ENCODE data around the gene GATA1. TPM values are rescaled to one million over a fixed set of nuclear protein-coding genes. Genes with fewer than 3 reads are reported as not detected.
A peak's percentile ranks its signal among the peaks of the same experiment; 100 is the strongest.

GATA1 gene
- total and polyA plus RNA-seq, 8 donors, result 0.37 to 9.4 TPM; not detected in 6

DNA sequence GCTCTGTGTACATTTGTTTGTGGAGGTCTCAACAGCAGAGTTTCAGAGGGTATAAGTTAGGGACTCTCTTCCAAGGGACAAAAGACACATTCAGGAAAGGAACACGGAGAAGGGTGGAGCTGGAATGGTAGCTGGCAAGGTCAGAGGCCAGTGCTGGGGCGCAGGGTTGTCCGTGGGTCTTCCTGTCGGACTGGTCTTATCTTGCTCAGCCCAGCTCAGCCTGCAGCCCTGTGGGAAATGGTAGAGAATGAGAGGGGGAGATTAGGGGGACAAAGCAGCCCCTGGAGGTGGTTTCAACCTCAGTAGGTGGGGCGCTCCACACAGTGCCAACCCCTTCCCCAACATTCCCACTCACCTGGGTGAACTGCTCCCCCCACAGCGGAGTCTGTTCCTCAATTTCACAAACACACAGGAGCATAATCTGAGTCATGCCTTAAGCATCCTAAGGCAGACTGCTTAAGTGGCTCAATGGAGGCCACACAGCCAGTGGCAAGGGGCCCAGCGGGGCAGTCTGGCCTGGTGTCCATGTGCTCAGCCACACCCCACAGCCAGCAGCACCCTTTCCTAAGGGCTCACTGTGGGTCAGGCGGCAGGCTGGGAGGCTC lies 8.6 kb downstream of the GATA1 start:
- TF ChIP-seq POLR2AphosphoS5 (IDR thresholded peaks at IDR 0.05), result no peak
- TF ChIP-seq POLR2A (IDR thresholded peaks at IDR 0.05), result no peak
- no peak for TF ChIP-seq EP300 (IDR thresholded peaks at IDR 0.05)
- TF ChIP-seq, protein P1, sequence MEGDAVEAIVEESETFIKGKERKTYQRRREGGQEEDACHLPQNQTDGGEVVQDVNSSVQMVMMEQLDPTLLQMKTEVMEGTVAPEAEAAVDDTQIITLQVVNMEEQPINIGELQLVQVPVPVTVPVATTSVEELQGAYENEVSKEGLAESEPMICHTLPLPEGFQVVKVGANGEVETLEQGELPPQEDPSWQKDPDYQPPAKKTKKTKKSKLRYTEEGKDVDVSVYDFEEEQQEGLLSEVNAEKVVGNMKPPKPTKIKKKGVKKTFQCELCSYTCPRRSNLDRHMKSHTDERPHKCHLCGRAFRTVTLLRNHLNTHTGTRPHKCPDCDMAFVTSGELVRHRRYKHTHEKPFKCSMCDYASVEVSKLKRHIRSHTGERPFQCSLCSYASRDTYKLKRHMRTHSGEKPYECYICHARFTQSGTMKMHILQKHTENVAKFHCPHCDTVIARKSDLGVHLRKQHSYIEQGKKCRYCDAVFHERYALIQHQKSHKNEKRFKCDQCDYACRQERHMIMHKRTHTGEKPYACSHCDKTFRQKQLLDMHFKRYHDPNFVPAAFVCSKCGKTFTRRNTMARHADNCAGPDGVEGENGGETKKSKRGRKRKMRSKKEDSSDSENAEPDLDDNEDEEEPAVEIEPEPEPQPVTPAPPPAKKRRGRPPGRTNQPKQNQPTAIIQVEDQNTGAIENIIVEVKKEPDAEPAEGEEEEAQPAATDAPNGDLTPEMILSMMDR (IDR thresholded peaks at IDR 0.05), result no peak
- peaks cover 0 to 9% (median 0%) of the 10 kb centered on the region in 3 donors for H3K27me3 ChIP-seq
- intact Hi-C loops (cut with DNase I; ENCODE audit: low total_unique reads), result no loop called here
- WGBS, 5 donors, result 33 to 64% (median 40%) methylated on average over 5 to 8 of the region's 8 CpGs
- no peaks in the 10 kb centered on the region for H3K4me1 ChIP-seq
- H3K9me3 ChIP-seq, result no peaks in the 10 kb centered on the region
- H3K4me3 ChIP-seq, result no peak overlapping the region
- DNase-seq, result peak in 1 of 2 donors; percentile 54
- H3K36me3 ChIP-seq, result no peaks in the 10 kb centered on the region
- no peak overlapping the region for H3K27ac ChIP-seq

DNA sequence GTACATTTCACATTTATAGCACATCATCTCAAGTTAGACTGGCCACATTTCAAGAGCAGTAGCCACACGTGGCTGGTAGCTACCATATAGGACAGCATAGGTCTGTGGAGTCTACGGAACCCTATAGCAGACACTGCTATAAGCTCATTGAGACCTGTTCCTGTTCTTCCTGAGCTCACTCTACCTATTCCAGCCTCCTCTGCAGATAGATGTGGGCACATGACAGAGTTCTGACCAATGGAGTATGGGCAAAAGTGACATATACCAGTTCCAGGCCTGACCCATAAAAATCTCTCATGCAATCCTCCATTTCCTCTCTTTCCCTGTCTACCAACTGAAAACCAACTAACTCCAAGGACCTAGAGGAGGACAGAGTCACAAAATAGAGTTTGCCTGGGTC lies 11.9 kb downstream of the GATA1 start:
- TF ChIP-seq POLR2A (IDR thresholded peaks at IDR 0.05), result no peak
- TF ChIP-seq POLR2AphosphoS5 (IDR thresholded peaks at IDR 0.05), result no peak
- no peak for TF ChIP-seq EP300 (IDR thresholded peaks at IDR 0.05)
- TF ChIP-seq, protein P1 (IDR thresholded peaks at IDR 0.05), result no peak
- Histone ChIP-seq H3K27me3 (peaks cover 0 to 5% (median 0%) of the 10 kb centered on the region in 3 donors), H3K27ac (no peak overlapping the region), H3K9me3 (peaks cover 0 to 4% (median 0%) of the 10 kb centered on the region in 4 donors), H3K4me1 (peaks cover 0 to 15% (median 4%) of the 10 kb centered on the region in 4 donors), H3K4me3 (no peak overlapping the region), H3K36me3 (no peaks in the 10 kb centered on the region)
- intact Hi-C loops (cut with DNase I; ENCODE audit: low total_unique reads), result no loop called here
- DNase-seq, result no peak
- 67 to 90% (median 78%) methylated on average over 2 of the region's 2 CpGs for WGBS, 5 donors

DNA sequence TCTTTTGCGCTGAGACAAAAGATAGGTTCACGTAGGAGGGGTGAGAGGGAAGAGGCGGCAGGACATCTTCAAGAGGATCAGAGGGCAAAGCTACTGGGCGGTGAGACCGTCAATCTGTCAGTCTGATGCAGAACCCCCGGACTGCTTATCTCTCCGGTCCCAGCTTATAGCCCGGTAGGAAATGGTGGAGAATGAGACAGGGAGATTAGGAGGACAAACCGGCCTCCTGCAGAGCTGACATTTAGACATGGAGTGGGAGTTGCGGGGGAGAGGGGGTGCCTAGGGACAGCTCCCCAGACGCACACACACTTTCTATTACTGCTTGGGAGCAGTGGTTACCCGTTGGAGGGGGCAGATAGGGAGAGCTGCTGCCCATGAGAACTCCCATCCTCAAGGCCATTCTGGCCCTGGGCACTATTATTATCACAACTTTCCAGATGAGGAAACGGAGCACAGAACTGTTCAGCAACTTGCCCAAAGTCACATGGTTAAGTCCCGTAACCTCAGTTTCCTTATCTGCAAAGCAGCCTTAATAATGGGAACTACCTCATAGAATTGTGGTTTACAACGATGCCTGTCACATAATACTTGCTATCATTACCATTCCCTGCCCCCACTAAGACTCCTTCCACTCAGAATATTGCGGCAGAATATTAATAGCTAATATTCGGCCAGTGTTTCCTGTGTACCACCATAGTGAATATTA lies 14.3 kb downstream of the GATA1 start:
- peak in 1 of 2 donors; percentile 30 for DNase-seq
- H3K27me3 ChIP-seq, result peaks cover 0 to 5% (median 0%) of the 10 kb centered on the region in 3 donors
- WGBS, 5 donors, result 20 to 51% (median 25%) methylated on average over 14 to 17 of the region's 17 CpGs
- peak overlapping the region; percentile 89 to 95 (median 93) for H3K27ac ChIP-seq
- peak overlapping the region; percentile 46 to 61 (median 53) for H3K4me3 ChIP-seq
- H3K36me3 ChIP-seq, result peaks cover 0 to 14% (median 10%) of the 10 kb centered on the region in 4 donors
- peaks cover 0 to 15% (median 4%) of the 10 kb centered on the region in 4 donors for H3K4me1 ChIP-seq
- intact Hi-C loops (cut with DNase I; ENCODE audit: low total_unique reads), result no loop called here
- peaks cover 0 to 4% (median 0%) of the 10 kb centered on the region in 4 donors for H3K9me3 ChIP-seq
- TF ChIP-seq POLR2A (IDR thresholded peaks at IDR 0.05) (no peak), POLR2AphosphoS5 (IDR thresholded peaks at IDR 0.05) (no peak), EP300 (IDR thresholded peaks at IDR 0.05) (no peak)
- TF ChIP-seq, protein P1 (IDR thresholded peaks at IDR 0.05), result no peak

DNA sequence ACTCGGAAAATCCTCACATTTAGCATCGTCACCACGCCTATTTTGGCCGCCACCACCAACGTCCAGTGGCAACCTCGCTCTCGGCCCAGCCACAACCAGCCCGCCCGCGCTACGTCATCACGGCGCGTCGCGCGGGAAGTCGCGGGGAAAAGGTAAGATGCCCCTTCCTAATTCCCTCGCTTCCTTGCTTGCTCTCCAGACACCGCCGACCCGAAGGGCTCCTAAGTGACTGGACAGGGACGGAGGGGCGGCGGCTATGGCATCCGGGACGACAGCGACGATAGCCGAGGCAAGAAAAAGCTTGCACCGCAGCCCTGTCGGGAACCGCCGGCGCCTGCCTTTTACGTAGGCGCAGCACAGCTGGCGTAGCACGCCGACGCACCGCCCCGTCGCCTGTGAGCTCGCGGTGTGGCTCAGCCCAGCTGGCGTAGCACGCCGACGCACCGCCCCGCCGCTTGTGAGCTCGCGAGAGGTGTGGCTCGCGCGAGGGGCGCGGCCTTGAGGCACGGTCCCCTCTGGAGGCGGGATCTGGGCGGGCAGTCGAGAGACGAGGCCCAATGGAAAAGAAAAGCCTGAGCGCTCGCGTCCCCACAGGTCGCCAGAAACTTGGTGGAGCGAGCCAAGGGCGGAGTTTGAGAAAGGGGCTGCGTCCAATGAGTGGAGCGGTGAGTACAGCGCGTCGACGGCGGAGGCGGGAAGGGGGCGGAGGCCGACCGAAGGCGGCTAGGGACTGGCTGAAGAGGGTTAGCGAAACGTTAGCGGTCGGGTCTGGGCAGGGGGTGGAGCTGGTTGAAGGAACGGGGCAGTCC lies 15.1 kb downstream of the GATA1 start, which contains the start of gene HDAC6:
Gene HDAC6, plus strand, starts transcription at position 788 of the 809 bp plus-strand sequence. CDS start 626 bp downstream, outside the sequence.
- peaks cover 0 to 14% (median 13%) of the 10 kb centered on the region in 4 donors for H3K36me3 ChIP-seq
- TF ChIP-seq POLR2AphosphoS5 (IDR thresholded peaks at IDR 0.05), result peak in 2 of 3 donors; percentile 50 to 67
- TF ChIP-seq POLR2A (IDR thresholded peaks at IDR 0.05), result no peak
- TF ChIP-seq, protein P1 (IDR thresholded peaks at IDR 0.05), result peak in 1 of 7 experiments; percentile 8
- peaks cover 0 to 5% (median 0%) of the 10 kb centered on the region in 3 donors for H3K27me3 ChIP-seq
- WGBS, 5 donors, result 0 to 46% (median 9%) methylated on average over 33 to 88 of the region's 89 CpGs
- intact Hi-C loops (cut with DNase I; ENCODE audit: low total_unique reads), result no loop called here
- H3K9me3 ChIP-seq, result peaks cover 0 to 4% (median 0%) of the 10 kb centered on the region in 4 donors
- DNase-seq, result peak; percentile 97 to 99
- H3K4me3 ChIP-seq, result peak within 1 kb of the TSS; percentile 46 to 61 (median 53)
- H3K4me1 ChIP-seq, result peaks cover 0 to 15% (median 4%) of the 10 kb centered on the region in 4 donors
- H3K27ac ChIP-seq, result peak within 1 kb of the TSS; percentile 89 to 97 (median 95)
